RWPE2 (cell line): ENCODE data around the gene RHOG.

Source experiments
- ATAC-seq: fragments of 200-7000 bp; cut with Tn5 transposase; 3 replicates; pipeline ENCODE4 v1.9.1; 2021; ENCODE audit warnings: low read depth
- DNase-seq: peaks from one replicate; pipeline ENCODE4 v3.0.0-alpha.2; 2020; ENCODE audit warnings: low spot score
- H3K27ac ChIP-seq: fragments of 450-650 bp; 2 replicates; pipeline ENCODE4 v1.5.1; 2017; ENCODE audit warnings: mild to moderate bottlenecking; ENCODE audit not compliant: poor library complexity, severe bottlenecking
- H3K27me3 ChIP-seq: fragments of 250-450 bp; sonication (Bioruptor Pico); 2 replicates; pipeline ENCODE4 v1.5.1; 2021; ENCODE audit warnings: mild to moderate bottlenecking, moderate library complexity; ENCODE audit not compliant: insufficient read depth, poor library complexity, severe bottlenecking
- H3K36me3 ChIP-seq: fragments of 250-450 bp; sonication (Bioruptor Pico); 2 replicates; pipeline ENCODE4 v1.5.1; 2020; ENCODE audit warnings: low read depth, mild to moderate bottlenecking, moderate library complexity
- H3K4me1 ChIP-seq: fragments of 250-450 bp; sonication (Bioruptor Pico); 2 replicates; pipeline ENCODE4 v1.5.1; 2021; ENCODE audit warnings: mild to moderate bottlenecking, moderate library complexity; ENCODE audit not compliant: insufficient read depth, poor library complexity, severe bottlenecking
- H3K4me3 ChIP-seq: fragments of 250-450 bp; sonication (Bioruptor Pico); 2 replicates; pipeline ENCODE4 v1.5.1; 2021; ENCODE audit warnings: mild to moderate bottlenecking, moderate library complexity; ENCODE audit not compliant: severe bottlenecking
- H3K9me3 ChIP-seq: fragments of 250-450 bp; sonication (Bioruptor Pico); 2 replicates; pipeline ENCODE4 v1.5.1; 2021; ENCODE audit warnings: mild to moderate bottlenecking, moderate library complexity; ENCODE audit not compliant: severe bottlenecking
- CTCF ChIP-seq: fragments of 450-650 bp; IDR thresholded peaks from one replicate; pipeline ENCODE4 v1.5.1; 2017; ENCODE audit warnings: mild to moderate bottlenecking, moderate library complexity; ENCODE audit not compliant: poor library complexity, severe bottlenecking

The RHOG gene

GRCh38 chr11:3832816-3833215, 7.9 kb downstream of the RHOG start:
- ATAC-seq (no peak), DNase-seq (no peak)
- Histone ChIP-seq H3K27ac (no peak overlapping the region), H3K4me1 (no peaks in the 10 kb centered on the region), H3K36me3 (peaks cover 40% of the 10 kb centered on the region), H3K27me3 (no peaks in the 10 kb centered on the region), H3K4me3 (no peak overlapping the region), H3K9me3 (no peaks in the 10 kb centered on the region)
- TF ChIP-seq CTCF, result no peak

GRCh38 chr11:3831378-3832239, 9.2 kb downstream of the RHOG start:
- Histone ChIP-seq H3K36me3 (peaks cover 49% of the 10 kb centered on the region), H3K27ac (no peak overlapping the region), H3K27me3 (no peaks in the 10 kb centered on the region), H3K4me1 (no peaks in the 10 kb centered on the region), H3K4me3 (no peak overlapping the region), H3K9me3 (no peaks in the 10 kb centered on the region)
- DNase-seq, result no peak
- no peak for TF ChIP-seq CTCF
- ATAC-seq, result no peak

- Histone ChIP-seq H3K27me3 (no peaks in the 10 kb centered on the region), H3K9me3 (no peaks in the 10 kb centered on the region), H3K4me1 (no peaks in the 10 kb centered on the region), H3K4me3 (no peak overlapping the region), H3K27ac (no peak overlapping the region), H3K36me3 (peaks cover 49% of the 10 kb centered on the region)
- no peak for TF ChIP-seq CTCF
- DNase-seq, result no peak
- no peak for ATAC-seq
Measured at GRCh38 chr11:3830730-3831129, 10.0 kb downstream of the RHOG start.

GRCh38 chr11:3830088-3830487, 10.7 kb downstream of the RHOG start:
- no peak for ATAC-seq
- H3K36me3 ChIP-seq, result peaks cover 49% of the 10 kb centered on the region
- H3K4me3 ChIP-seq, result no peak overlapping the region
- no peak for DNase-seq
- no peak for TF ChIP-seq CTCF
- H3K27me3 ChIP-seq, result no peaks in the 10 kb centered on the region
- H3K9me3 ChIP-seq, result no peaks in the 10 kb centered on the region
- no peaks in the 10 kb centered on the region for H3K4me1 ChIP-seq
- H3K27ac ChIP-seq, result no peak overlapping the region
